ENCODE measurements around the gene SEMA5A. TPM values are rescaled to one million over a fixed set of nuclear protein-coding genes. Genes with fewer than 3 reads are reported as not detected.

The SEMA5A gene
- total and polyA plus RNA-seq, 7 donors, result 0.24 to 3.9 (median 0.66) TPM

DNA sequence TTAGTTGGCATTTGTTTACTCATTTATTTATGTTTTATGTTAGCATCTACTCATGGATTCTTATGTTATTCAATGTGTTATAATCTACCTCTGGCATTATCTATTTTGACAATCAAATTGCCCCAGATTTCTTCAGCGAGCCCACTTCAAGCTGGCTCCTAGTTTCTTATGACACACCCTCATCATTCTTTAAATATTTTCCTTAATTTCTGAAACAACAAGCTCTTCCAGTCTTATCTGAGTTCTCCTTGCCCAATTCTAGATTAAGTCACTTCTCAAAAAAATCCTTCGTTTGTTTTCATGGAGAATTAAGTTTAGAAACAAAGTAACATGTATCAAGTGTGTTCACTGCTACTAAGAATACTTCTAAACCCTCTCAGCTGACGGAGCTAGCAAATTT is 229.8 kb downstream of the SEMA5A start:
- no peaks in the 10 kb centered on the region for H3K27me3 ChIP-seq (ENCODE audit: insufficient read depth in 3 of 3, low read length in 2 of 3)
- H3K27ac ChIP-seq, result no peak overlapping the region
- H3K4me3 ChIP-seq, result no peak overlapping the region
- TF ChIP-seq, protein P1, sequence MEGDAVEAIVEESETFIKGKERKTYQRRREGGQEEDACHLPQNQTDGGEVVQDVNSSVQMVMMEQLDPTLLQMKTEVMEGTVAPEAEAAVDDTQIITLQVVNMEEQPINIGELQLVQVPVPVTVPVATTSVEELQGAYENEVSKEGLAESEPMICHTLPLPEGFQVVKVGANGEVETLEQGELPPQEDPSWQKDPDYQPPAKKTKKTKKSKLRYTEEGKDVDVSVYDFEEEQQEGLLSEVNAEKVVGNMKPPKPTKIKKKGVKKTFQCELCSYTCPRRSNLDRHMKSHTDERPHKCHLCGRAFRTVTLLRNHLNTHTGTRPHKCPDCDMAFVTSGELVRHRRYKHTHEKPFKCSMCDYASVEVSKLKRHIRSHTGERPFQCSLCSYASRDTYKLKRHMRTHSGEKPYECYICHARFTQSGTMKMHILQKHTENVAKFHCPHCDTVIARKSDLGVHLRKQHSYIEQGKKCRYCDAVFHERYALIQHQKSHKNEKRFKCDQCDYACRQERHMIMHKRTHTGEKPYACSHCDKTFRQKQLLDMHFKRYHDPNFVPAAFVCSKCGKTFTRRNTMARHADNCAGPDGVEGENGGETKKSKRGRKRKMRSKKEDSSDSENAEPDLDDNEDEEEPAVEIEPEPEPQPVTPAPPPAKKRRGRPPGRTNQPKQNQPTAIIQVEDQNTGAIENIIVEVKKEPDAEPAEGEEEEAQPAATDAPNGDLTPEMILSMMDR (IDR thresholded peaks at IDR 0.05), result no peak
- H3K36me3 ChIP-seq (ENCODE audit: insufficient read depth in 1 of 2, low read depth in 1 of 2), result no peaks in the 10 kb centered on the region
- ATAC-seq (no peak), DNase-seq (no peak)
- WGBS, 3 donors, result 67 to 77% (median 72%) methylated on average over 3 of the region's 3 CpGs
- intact Hi-C loops (cut with DNase I), result no loop called here
- no peaks in the 10 kb centered on the region for H3K9me3 ChIP-seq
- H3K4me1 ChIP-seq, result no peaks in the 10 kb centered on the region

DNA sequence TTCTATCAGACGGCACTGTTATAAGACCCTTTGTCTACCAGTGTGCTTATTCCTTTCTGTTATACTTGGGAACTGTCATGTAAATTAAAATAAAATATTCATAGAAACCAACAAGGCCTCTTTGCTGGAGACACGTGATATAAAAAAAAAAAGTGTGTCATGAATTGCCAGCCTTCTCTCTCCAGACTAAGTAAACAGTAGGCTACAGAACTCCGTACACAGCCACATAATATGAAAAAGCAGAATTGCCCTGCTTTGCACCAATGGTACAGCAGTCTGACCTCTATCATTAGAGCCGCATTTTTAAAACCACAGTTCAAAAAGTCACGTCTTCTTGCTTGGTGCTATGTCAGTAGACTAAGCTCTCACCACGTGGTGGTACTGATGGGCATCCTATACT is 231.3 kb downstream of the SEMA5A start:
- no peak for DNase-seq
- 65 to 78% (median 72%) methylated on average over 6 of the region's 6 CpGs for WGBS, 3 donors

DNA sequence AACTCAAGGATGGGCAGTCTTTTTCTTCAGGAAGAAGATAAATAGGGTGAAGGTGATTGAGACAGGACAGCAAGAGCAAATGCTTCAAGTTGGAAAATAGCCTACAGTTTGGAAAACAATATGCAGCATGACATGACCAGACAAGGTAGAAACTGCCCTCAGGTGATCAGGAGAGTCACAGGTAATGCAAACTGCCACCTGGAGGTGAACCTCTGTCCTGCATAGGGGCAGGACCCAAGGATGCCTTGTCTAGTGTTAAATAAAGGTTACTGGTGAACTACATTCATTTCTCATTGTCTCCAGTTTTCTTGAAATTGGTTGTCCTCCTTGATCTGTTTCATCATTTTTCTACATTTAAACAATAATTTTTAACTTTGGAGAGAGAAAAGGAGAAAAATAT is 232.1 kb downstream of the SEMA5A start:
- Histone ChIP-seq H3K4me1 (no peaks in the 10 kb centered on the region), H3K27me3 (ENCODE audit: insufficient read depth in 3 of 3, low read length in 2 of 3) (no peaks in the 10 kb centered on the region), H3K9me3 (no peaks in the 10 kb centered on the region), H3K4me3 (no peak overlapping the region), H3K27ac (no peak overlapping the region), H3K36me3 (ENCODE audit: insufficient read depth in 1 of 2, low read depth in 1 of 2) (no peaks in the 10 kb centered on the region)
- TF ChIP-seq, protein P1 (IDR thresholded peaks at IDR 0.05), result no peak
- ATAC-seq, result no peak
- DNase-seq, result no peak
- intact Hi-C loops (cut with DNase I), result no loop called here

More for the DNA sequence above, 231.3 kb downstream of the SEMA5A start:
- no peaks in the 10 kb centered on the region for H3K36me3 ChIP-seq (ENCODE audit: insufficient read depth in 1 of 2, low read depth in 1 of 2)
- no peaks in the 10 kb centered on the region for H3K27me3 ChIP-seq (ENCODE audit: insufficient read depth in 3 of 3, low read length in 2 of 3)
- H3K4me3 ChIP-seq, result no peak overlapping the region
- intact Hi-C loops (cut with DNase I), result no loop called here
- TF ChIP-seq, protein P1 (IDR thresholded peaks at IDR 0.05), result no peak
- H3K4me1 ChIP-seq, result no peaks in the 10 kb centered on the region
- ATAC-seq, result no peak
- H3K9me3 ChIP-seq, result no peaks in the 10 kb centered on the region
- H3K27ac ChIP-seq, result no peak overlapping the region

DNA sequence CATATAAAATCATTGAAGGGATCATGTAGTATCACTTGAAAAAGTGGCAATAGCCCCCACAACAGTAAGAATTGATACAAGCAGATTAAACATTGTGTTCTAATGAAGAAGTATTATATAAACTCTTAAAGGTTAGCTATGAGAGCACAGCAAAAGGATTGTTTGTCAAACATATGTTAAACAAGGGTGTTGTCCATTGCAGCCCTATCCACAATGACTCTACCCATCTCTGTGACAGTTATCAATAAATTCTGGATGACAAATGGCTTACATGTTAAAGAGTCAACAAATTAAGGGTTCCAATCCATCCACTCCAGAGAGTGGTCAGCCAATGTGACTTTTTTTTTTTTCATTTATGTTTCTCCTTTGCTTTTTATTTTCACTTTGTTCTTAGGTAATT is 238.7 kb downstream of the SEMA5A start:
- Histone ChIP-seq H3K27me3 (ENCODE audit: insufficient read depth in 3 of 3, low read length in 2 of 3) (no peaks in the 10 kb centered on the region), H3K4me1 (no peaks in the 10 kb centered on the region), H3K4me3 (no peak overlapping the region), H3K9me3 (no peaks in the 10 kb centered on the region), H3K36me3 (ENCODE audit: insufficient read depth in 1 of 2, low read depth in 1 of 2) (no peaks in the 10 kb centered on the region), H3K27ac (no peak overlapping the region)
- TF ChIP-seq, protein P1 (IDR thresholded peaks at IDR 0.05), result no peak
- no peak for DNase-seq
- intact Hi-C loops (cut with DNase I), result no loop called here
- no peak for ATAC-seq

- WGBS, 3 donors, result 65 to 72% (median 68%) methylated on average over 2 of the region's 2 CpGs
- intact Hi-C loops (cut with DNase I), result no loop called here
- no peaks in the 10 kb centered on the region for H3K4me1 ChIP-seq
- DNase-seq (no peak), ATAC-seq (no peak)
- no peaks in the 10 kb centered on the region for H3K27me3 ChIP-seq (ENCODE audit: insufficient read depth in 3 of 3, low read length in 2 of 3)
- H3K36me3 ChIP-seq (ENCODE audit: insufficient read depth in 1 of 2, low read depth in 1 of 2), result no peaks in the 10 kb centered on the region
- TF ChIP-seq, protein P1 (IDR thresholded peaks at IDR 0.05), result no peak
- no peak overlapping the region for H3K27ac ChIP-seq
- no peak overlapping the region for H3K4me3 ChIP-seq
- no peaks in the 10 kb centered on the region for H3K9me3 ChIP-seq
Measured at GRCh38 chr5:9302218-9302617, 243.7 kb downstream of the SEMA5A start.
